Progenitor cell of endocrine pancreas (in vitro differentiated cells): ENCODE results near the gene C1QL4. TPM values are rescaled to one million over a fixed set of nuclear protein-coding genes. Genes with fewer than 3 reads are reported as not detected.

Source experiments
- DNase-seq: peaks from one replicate; pipeline ENCODE4 v3.0.0; 2021; ENCODE audit warnings: low spot score; ENCODE audit not compliant: unreplicated experiment
- H3K27ac Mint-ChIP-seq: 2 replicates; pipeline ENCODE4 v1.8.0; 2021; ENCODE audit warnings: mild to moderate bottlenecking, moderate library complexity, mixed read lengths
- H3K27me3 Mint-ChIP-seq: 2 replicates; pipeline ENCODE4 v1.8.0; 2021; ENCODE audit warnings: mixed read lengths
- H3K36me3 Mint-ChIP-seq: 2 replicates; pipeline ENCODE4 v1.8.0; 2022; ENCODE audit warnings: mixed read lengths; ENCODE audit not compliant: insufficient read depth
- H3K4me1 Mint-ChIP-seq: 2 replicates; pipeline ENCODE4 v1.8.0; 2021; ENCODE audit warnings: low read depth, mixed read lengths
- H3K4me3 Mint-ChIP-seq: 2 replicates; pipeline ENCODE4 v1.8.0; 2021; ENCODE audit warnings: low read depth, mild to moderate bottlenecking, moderate library complexity, mixed read lengths
- H3K9me3 Mint-ChIP-seq: 2 replicates; pipeline ENCODE4 v1.8.0; 2021; ENCODE audit warnings: low read depth, mixed read lengths
- CTCF ChIP-seq: fragments of 200-600 bp; sonication (generic); IDR thresholded peaks from one replicate; pipeline ENCODE4 v1.5.0; 2021; ENCODE audit warnings: antibody characterized with exemption, mild to moderate bottlenecking; ENCODE audit not compliant: unreplicated experiment
- total RNA-seq: library from RNA; stranded (reverse); gene quantifications from 2 replicates; pipeline ENCODE4 v1.2.1, GENCODE V29; 2021

Gene C1QL4
- total RNA-seq, 1 donor from 2014 or later: 0.79 TPM

DNA sequence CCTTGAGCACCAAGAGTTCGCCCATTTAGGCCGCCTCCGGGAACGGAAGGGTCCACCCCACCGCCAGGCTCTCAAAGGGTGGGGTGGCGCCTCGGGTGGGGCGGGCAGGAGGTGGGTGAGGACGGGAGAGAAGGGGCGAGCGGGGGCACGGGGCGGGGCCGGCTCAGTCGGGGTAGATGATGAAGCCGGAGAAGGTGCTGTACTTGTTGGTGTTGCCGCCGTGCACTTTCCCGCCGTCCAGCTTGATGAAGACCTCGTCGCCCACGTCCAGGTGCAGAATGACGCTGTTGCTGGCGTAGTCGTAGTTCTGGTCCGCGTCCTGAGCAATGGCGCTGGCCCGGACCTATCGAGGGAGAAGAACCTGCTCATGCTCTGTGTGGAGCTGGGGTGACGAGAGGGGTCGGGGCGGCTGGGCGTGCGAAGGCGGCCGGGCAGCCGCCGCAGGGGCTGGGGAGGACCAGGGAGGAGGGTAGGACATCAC is 4.1 kb downstream of the C1QL4 start:
- no peak overlapping the region for H3K4me3 Mint-ChIP-seq
- no peak for TF ChIP-seq CTCF
- no peaks in the 10 kb centered on the region for H3K9me3 Mint-ChIP-seq
- DNase-seq: no peak
- peaks cover 9% of the 10 kb centered on the region for H3K4me1 Mint-ChIP-seq
- H3K27ac Mint-ChIP-seq: no peak overlapping the region
- peaks cover 35% of the 10 kb centered on the region for H3K27me3 Mint-ChIP-seq
- H3K36me3 Mint-ChIP-seq: peaks cover 3% of the 10 kb centered on the region

GRCh38 chr12:49332441-49332861 is 4.5 kb downstream of the C1QL4 start:
- Mint-ChIP-seq H3K9me3 (no peaks in the 10 kb centered on the region), H3K27me3 (peaks cover 30% of the 10 kb centered on the region), H3K36me3 (peaks cover 3% of the 10 kb centered on the region), H3K27ac (no peak overlapping the region), H3K4me3 (no peak overlapping the region), H3K4me1 (peaks cover 5% of the 10 kb centered on the region)
- no peak for TF ChIP-seq CTCF
- DNase-seq: no peak

- Mint-ChIP-seq H3K27ac (peak overlapping the region; percentile 47), H3K4me1 (peaks cover 3% of the 10 kb centered on the region), H3K9me3 (no peaks in the 10 kb centered on the region), H3K27me3 (peaks cover 21% of the 10 kb centered on the region), H3K4me3 (no peak overlapping the region), H3K36me3 (peaks cover 3% of the 10 kb centered on the region)
- DNase-seq: peak; percentile 50
- TF ChIP-seq CTCF: peak; percentile 79
These were observed 5.4 kb downstream of the C1QL4 start for GRCh38 chr12:49331380-49332222.

- Mint-ChIP-seq H3K27ac (no peak overlapping the region), H3K9me3 (no peaks in the 10 kb centered on the region), H3K36me3 (peaks cover 3% of the 10 kb centered on the region), H3K27me3 (peaks cover 19% of the 10 kb centered on the region), H3K4me1 (peaks cover 3% of the 10 kb centered on the region), H3K4me3 (no peak overlapping the region)
- TF ChIP-seq CTCF: no peak
- no peak for DNase-seq
These were observed 6.2 kb downstream of the C1QL4 start for GRCh38 chr12:49330631-49331379.

DNA sequence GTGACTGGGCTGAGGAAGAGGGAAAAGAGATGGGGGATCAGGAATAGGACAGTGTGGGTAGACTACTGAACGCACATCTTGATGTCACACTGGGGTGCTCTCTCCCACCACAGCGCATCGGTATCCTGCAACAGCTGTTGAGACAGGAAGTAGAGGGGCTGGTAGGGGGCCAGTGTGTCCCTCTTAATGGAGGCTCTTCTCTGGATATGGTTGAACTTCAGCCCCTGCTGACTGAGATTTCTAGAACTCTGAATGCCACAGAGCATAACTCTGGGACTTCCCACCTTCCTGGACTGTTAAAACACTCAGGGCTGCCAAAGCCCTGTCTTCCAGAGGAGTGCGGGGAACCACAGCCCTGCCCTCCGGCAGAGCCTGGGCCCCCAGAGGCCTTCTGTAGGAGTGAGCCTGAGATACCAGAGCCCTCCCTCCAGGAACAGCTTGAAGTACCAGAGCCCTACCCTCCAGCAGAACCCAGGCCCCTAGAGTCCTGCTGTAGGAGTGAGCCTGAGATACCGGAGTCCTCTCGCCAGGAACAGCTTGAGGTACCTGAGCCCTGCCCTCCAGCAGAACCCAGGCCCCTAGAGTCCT is 6.9 kb downstream of the C1QL4 start:
- DNase-seq: no peak
- Mint-ChIP-seq H3K27me3 (peaks cover 13% of the 10 kb centered on the region), H3K4me1 (peaks cover 3% of the 10 kb centered on the region), H3K9me3 (no peaks in the 10 kb centered on the region), H3K4me3 (no peak overlapping the region), H3K27ac (no peak overlapping the region), H3K36me3 (peaks cover 3% of the 10 kb centered on the region)
- TF ChIP-seq CTCF: no peak
